ENCODE measurements around the gene VCL.
"Not testable (repeated sequence)": the region's sequence is repeated elsewhere in the genome, so short reads cannot be mapped to it uniquely, and the experiment has no call there.

Gene VCL

DNA sequence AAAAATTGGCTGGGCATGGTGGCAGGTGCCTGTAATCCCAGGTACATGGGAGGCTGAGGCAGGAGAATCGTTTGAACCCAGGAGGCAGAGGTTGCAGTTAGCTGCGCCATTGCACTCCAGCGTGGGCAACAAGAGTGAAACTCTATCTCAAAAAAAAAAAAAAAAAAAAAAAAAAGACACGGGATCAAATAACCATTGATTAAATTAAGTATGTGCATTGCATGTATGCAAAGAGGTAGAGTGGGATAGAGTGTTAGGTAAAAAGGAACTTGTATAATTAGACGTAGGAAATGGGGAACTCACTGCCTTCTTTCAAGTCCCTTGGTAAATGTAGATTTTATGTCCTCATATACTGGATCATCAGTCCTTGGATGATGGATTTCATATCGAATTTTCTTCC lies 13.1 kb downstream of the VCL start:
- DNase-seq: no peak

DNA sequence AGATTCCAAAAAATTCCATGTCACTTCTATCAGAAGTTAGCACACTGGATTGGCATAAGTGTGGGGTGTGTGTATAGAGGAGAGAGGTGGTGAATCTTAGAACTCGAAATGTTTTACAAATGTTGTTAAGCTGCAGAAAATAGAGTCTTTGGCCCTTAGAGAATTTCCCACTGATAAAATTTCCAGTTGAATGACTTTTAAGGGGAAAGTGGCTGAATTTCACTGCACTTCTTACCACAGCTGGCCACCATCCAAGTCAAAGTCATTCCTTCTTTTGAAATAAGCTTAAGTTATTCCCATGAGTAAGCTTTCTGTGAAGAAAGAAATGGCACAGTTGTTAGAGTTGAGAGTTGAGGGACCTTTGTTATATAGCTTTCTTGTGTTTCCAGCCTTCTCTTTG lies 13.9 kb downstream of the VCL start:
- DNase-seq: no peak

DNA sequence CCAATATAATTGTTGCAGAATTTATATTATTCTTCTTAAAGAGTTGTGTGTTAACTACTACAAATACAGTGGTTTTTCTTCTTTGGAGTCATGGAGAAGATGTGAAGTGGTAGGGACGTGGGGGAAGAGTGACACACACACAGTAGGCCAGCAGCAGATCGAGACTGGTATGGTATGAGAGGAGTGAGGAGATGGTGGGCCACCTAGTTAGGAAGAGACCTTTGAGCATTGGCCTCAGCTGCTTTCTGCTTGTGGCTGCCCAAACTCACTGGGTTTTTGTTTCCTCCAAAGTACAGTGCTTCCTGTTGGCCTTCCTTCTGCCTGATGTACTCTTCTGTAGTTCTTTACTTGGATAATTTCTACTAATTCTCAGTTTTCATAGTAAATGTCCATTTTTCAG lies 14.6 kb downstream of the VCL start:
- DNase-seq: no peak

DNA sequence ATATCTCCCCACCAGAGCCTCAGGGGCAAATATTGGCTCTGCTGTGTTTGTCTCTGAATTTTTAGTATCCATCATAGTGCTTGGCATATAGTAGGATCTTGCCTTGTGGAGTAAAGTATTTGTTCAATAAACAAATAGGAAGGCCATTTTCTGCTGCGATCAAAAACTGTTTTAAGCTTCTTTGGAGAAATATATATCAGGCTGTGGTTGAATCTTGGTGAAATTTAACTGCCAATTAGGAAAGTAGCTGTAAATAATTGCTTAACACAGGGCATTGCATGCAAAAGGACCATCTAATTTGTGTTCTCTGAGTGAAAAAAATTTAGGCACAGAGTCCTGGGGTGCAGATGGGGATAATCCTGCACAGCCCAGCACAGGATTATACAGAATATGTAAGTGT lies 15.1 kb downstream of the VCL start:
- no peak for DNase-seq

DNA sequence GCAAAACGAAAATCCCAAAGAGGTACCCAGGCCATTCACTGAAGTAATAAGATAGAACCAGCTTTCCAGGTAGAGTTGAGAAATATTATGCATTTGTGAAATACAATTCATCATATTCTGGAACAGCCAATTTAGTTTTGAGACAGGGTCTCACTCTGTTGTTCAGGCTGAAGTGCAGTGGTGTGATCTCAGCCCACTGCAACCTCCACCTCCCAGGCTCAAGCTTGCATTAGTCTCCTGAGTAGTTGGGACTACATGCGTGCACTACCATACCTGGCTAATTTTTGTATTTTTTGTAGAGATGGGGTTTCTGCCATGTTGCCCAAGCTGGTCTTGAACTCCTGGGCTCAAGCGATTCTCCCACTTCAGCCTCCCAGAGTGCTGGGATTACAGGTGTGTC lies 16.7 kb downstream of the VCL start:
- DNase-seq: not testable (repeated sequence)

DNA sequence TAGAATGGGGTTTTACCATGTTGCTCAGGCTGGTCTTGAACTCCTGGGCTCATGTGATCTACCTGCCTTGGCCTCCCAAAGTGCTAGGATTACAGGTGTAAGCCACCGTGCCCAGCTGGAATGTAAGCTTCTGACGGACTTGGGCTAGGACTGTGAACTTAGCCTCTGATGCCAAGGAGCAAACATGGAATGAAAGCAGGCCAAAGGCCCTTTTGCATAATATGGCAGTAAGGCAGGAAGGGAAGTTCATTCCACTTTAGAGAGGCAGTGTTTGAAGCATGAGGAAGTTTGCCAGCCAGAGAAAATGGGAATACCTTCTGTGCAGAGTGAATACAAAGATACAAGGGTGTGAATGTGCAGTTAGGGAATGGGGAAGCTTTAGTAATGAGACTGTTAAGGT lies 20.3 kb downstream of the VCL start:
- DNase-seq: no peak

DNA sequence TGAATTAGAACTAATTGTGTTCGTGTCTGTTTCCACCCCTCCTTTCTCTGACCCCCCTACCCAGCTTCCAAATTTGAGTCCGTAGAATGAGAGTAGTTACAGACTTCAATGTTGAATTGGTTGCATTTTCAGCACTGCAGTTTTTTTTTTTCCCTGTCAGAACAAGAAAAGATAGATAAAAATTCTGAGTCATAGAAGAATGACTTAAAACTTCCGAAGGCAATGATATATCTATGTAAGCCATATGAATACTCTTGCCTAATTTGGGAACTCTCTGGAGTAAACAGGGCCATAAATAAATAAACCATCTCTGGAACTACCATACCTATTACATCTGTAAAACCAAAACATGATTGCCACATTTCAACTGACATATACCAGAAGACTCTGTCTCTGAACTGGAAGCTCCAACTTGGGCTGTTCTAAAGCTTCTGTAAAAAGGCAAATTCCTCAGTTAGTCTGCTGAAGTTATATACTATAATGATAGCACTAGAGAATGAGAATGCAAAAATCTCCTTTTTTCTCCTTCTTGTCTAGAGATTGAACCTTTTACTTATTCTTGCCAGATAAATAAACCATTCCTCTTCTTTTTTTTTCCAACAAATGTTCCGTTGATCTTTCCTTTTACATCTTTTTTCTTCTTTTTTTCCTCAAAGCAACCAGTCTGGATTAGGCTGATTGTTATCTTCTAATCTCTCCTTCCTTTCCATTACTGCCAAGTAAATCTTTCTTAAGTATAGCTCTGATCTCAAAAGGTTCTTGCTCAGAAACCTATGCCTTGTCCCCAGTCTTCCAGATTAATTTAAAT lies 23.5 kb downstream of the VCL start:
- DNase-seq: peak in 1 of 5 experiments; percentile 50

DNA sequence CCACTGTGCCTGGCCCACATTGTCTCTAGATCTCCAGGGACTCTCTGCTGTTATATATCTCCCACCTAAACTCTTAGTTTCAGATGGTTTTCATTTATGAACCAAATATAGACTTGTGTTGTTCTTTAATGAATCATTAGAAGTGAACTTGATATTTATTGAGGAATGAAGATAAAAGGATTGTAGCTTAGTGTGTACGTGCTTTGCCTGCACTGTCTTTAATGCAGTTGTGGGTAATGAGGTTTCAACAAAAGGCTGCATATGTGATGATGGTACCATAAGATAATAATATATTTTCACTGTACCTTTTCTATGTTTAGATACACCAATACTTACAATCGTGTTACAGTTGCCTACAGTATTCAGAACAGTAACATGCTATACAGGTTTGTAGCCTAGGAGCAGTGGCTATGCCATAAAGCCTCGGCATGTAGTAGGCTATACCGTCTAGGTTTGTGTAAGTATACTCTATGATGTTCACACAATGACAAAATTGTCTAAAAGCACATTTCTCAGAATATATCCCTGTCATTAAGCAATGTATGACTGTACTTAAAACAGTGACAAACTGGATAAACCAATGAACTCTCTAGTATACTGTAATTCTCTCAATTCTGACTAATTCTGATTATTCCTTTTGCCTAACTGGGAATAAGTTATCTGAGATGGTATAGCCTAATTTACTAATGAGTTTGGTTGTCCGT lies 25.2 kb downstream of the VCL start:
- DNase-seq: peak in 1 of 5 experiments; percentile 57

DNA sequence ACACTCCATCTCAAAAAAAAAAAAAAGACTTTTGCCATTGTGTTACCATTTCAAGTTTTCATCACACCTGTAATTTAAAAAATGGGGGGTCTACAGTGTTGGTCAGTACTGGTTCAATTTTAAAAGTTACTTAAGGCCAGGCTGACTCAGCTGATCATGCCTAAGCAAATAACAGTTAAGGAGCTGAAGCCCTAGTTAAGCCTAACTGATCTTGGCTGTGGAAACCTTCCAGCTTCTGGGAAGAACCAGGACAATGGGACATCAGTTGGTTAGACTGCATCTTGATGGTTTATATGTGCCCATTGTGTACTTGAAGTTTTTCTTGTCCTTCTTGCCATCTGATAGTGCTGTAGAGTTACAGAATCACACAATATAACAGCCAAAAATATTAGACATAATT lies 26.7 kb downstream of the VCL start:
- no peak for DNase-seq

DNA sequence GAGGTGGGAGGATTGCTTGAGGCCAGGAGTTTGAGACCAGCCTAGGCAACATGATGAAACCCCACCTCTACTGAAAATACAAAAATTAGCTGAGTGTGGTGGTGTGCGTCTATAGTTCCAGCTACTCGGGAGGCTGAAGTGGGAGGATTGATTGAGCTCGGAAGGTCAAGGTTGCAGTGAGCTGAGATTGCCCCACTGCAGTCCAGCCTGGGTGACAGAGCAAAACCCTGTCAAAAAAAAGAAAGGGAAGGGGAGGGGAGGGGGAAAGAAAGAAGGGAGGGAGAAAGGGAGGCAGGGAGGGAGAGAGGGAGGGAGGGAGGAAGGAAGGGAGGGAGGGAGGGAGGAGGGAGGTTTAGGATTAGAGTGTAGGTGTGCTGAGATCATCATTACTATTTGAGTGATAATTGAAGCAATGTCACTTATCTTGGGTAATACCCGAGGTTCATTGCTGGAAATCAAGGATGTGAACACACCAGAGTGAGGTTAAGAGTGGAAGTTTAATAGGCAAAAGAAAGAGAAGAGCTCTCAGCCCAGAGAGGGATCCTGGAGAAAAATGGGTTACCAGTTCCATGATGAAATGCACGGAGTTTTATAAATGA lies 27.6 kb downstream of the VCL start:
- no peak for DNase-seq

DNA sequence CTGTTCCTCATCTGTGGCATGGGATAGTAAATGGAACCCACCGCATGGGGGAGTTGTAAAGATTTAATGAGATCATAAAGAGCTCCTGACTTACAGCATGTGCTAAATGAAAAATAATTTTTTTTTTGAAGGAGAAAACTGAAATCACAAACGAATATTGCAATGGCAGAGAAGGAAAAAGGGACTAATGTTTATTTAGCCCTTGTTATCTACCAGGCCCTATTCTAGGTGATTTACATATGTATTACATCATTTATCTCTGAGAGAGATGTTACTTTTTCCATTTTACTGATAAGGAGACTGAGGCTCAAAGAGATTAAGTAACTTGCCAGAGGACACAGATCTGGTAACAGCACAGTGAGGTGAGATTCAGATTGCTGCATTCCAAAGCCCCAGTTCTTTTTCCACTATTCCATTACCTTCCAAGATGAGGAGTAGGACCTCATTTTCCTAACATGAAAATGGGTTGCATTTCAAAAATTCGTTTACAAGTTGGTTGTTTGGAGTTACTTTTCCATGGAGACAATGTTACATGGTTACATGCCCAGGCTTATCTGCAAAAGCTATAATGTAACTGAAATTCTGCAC lies 28.6 kb downstream of the VCL start:
- no peak for DNase-seq

DNA sequence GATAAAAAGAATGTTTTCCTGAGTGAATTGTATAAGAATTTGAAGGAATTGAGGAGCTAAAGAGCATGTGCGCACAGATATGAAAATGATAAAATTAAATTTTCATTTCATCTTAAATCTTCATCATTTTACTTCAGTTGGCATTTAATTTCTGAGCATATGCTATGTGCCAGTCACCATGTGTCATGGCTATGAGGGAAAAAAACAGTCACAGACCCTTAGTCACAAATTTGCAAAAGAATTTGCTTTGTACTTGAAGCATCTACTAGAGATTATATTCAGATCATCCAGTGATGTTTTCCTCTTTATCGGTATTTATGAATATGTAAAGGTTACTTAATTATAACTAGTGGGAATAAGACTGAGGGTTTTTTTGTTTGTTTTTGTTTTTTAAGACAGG lies 29.8 kb downstream of the VCL start:
- DNase-seq: no peak

DNA sequence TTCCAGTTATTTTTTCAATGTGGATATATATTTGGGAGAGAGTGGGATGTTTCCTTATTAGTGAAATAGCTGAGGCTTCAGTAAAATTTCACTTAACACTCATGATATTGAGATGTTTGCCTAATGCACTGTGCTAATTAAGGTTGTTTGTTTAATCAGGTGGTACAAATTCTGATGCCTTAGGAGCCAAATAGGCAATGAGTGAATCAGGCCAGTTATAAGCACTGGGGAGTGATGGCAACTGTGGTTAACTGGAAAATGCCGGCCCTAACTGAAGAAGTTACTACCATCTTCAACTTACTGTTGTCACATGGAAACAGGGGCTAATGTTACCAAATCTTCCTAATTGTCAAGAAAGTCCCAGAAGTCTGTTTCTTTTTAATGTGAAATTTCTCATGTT lies 32.0 kb downstream of the VCL start:
- DNase-seq: no peak

DNA sequence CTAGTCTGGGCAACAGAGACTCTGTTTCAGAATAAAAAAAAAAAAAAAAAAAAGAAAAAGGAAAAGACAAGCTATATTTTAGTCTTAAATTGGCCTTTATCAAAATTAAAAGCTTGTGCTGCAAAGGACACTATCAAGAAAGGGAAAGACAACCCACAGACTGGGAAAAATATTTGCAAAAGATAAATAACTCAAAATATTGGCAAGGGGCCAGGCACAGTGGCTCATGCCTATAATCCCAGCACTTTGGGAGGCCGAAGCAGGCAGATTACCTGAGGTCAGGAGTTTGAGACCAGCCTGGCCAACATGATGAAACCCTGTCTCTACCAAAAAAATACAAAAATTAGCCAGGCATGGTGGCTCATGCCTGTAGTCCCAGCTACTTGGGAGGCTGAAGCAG lies 34.3 kb downstream of the VCL start:
- not testable (repeated sequence) for DNase-seq

DNA sequence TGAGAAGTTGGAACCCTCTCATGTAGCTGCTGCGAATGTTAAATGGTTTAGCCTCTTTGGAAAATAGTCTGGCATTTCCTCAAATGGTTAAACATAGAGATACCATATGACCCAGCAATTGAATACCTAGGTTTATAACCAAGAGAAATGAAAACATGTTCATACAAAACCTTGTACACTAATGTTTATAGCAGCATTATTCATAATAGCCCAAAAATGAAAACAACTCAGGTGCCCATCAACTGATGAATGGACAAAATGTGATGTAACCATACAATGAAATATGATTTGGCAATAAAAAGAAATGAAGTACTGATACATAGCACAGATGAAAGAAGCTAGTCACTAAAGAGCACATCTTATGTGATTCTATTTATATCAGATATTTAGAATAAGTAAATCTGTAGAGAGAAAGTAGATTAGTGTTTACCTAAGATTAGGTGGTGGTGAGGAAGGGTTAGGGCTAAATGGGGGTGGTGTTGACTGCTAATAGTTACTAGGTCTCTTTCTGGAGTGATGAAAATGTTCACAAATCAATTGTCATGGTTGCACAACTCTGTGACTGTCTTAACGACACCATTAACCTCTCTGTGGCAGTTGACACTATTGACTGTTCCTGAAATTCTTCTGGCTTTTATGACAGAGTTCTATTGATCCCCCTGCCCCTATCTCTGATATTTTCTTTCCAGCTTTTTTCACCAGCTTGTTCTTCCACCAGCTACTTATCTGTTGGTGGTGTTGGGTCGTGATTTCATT lies 35.2 kb downstream of the VCL start:
- no peak for DNase-seq

DNA sequence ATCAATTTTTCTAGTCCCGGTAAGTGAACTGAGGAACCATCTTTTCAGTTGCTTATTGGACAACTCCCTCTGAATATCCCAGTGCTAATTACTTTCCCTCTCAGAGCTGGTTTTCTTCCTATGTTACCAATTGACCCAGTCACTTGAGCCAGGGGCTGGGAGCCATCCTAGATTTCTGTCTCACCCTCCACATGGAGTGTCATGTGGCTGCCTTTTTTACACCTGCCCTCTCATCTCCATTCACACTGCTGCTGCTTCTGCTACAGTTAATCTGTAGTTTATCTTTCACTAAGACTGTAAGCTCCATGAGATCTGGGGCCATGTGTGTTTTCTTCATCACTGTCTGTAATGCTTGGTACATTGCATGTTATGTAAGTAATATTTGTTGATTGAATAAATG lies 35.8 kb downstream of the VCL start:
- DNase-seq: no peak

DNA sequence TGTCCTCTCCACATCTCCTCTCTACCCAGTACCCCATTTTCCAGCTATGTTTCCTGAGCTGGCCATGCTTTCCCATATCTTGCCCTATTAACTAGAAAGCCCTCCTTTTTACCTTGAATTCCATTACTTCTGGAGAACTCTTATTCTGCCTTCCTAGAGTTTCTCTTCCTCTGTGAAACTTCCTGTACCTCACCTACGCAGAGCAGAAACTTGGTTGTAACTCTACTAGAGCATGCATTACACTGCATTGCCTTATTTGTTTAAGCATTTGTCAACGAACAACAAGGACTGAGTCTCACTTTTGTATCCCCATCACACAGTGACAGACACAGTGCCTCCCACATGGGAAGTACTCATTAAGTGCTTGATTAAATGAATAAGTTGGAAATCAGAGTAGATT lies 36.4 kb downstream of the VCL start:
- no peak for DNase-seq

DNA sequence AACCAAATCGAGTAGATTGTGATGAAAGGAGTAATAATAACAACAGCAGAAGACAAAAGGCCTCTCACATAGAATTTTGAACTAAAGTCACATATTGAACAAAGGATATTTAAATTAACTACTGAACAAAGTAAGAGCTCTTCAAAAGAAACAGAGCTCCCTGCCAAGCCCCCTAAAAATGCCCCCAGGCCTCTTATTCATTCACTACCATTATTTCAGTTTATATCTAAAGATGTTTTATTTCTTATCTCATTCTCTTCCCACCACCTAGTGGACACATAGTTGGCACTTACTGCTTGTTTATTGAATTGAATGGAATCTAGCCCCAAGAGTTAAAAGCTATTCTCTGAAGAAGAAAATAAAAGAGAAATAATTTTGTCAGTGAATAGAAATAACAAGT lies 37.4 kb downstream of the VCL start:
- peak in 1 of 5 experiments; percentile 11 for DNase-seq

DNA sequence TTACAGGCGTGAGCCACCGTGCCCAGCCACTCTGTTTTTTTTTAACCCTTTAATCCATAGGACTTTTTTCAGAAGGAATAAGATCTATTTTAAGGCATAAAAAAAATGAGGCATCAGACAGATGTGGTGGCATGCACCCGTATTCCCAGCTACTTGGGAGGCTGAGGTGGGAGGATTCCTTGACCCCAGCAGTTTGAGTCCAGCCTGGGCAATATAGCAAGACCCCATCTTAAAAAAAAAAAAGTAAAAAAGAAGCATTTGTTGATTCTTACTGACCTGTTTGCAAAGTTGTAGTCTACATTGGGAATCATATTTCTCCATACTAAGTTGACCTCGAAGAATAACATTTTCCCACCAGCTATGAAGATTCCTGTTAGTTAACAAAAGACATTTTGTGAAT lies 38.6 kb downstream of the VCL start:
- DNase-seq: no peak

DNA sequence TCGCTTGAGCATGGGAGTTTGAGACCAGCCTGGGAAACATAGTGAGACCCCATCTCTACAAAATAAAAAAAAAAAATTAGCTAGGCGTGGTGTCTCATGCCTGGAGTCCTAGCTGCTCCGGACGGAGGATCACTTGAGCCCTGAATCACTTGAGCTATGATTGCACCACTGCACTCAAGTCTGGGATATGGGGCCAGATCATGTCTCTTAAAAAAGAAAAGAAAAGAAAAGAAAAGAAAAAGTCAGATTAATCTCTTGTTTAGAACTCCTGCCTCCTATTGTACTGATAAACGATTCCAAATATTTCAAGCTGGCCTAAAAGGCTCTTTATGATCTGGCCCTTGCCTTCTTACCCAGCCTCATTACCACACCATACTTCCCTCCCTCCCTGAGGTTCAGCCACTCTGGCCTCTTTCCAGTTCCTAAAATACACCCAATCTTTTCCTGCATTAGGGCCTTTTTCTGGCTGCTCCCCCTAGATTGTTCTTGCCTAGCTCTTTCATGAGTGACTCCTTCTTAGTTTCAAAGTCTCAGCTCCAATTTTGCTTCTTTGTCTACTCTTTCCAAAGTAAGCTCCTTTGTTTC lies 41.7 kb downstream of the VCL start:
- no peak for DNase-seq

DNA sequence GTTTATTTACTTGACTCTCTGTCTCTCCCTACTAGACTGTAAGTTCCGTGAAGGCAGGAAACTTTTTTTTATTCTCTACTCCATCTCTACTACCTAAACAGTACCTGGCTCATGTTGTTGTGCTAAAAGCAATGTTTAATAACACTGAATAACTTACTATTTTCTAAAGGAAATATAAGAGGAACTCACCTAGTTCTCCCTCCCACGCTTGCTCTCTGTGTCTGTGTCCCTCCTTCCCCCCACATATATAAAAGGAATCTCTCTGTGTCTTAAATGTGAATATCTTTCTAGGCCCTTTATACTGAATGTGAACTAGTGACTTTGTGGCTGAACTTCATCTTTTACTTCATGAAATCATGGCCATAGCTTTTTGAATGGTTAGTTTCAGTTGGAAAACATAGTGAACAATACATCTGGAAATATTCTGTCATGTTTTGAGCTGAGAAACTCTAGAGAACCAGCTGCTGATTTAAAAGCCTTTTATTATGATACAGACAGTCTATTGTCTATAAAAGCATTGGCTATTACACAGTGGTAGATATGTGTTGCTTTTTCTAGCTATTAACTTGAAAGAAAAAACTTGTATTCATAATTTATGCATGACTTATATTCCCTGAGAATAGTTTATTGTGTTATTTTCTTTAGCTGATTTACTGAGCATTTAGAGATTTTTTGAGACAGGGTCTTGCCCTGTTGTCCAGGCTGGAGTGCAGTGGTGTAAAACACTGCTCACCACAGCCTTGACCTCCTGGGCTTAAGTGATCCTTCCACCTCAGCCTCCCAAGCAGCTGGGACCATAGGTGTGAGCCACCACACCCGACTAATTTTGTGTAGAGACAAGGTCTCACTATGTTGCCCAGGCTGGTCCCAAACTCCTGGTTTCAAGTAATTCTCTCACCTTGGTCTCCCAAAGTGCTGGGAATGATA lies 42.5 kb downstream of the VCL start:
- DNase-seq: no peak
